Cardiac fibroblast (primary cell): ENCODE data around the gene HIP1.

Experiments
- DNase-seq, 2 donors: peaks; one replicate each; pipeline versions ENCODE4 v3.0.0 to v3.0.0-alpha.2; 2010; ENCODE audit warnings: low read depth in 2 of 2
- H3K4me3 ChIP-seq, 2 donors: replicated peaks in 1 of 2; 1 replicate in 1 of 2; 2 replicates in 1 of 2; pipeline ENCODE4 v1.5.1; 2011; ENCODE audit warnings: low read depth in 2 of 2, low read length in 2 of 2, mild to moderate bottlenecking in 2 of 2, moderate library complexity in 1 of 2
- TF ChIP-seq, protein P1 (sequence below): IDR thresholded peaks from one replicate; pipeline ENCODE4 v1.5.1; 2011; ENCODE audit warnings: low read depth, mild to moderate bottlenecking, low read length, inconsistent platforms

HIP1 gene

GRCh38 chr7:75715864-75716263 lies 22.9 kb downstream of the HIP1 start:
- DNase-seq = no peak
- no peak overlapping the region for H3K4me3 ChIP-seq
- TF ChIP-seq, protein P1, sequence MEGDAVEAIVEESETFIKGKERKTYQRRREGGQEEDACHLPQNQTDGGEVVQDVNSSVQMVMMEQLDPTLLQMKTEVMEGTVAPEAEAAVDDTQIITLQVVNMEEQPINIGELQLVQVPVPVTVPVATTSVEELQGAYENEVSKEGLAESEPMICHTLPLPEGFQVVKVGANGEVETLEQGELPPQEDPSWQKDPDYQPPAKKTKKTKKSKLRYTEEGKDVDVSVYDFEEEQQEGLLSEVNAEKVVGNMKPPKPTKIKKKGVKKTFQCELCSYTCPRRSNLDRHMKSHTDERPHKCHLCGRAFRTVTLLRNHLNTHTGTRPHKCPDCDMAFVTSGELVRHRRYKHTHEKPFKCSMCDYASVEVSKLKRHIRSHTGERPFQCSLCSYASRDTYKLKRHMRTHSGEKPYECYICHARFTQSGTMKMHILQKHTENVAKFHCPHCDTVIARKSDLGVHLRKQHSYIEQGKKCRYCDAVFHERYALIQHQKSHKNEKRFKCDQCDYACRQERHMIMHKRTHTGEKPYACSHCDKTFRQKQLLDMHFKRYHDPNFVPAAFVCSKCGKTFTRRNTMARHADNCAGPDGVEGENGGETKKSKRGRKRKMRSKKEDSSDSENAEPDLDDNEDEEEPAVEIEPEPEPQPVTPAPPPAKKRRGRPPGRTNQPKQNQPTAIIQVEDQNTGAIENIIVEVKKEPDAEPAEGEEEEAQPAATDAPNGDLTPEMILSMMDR = no peak

DNA sequence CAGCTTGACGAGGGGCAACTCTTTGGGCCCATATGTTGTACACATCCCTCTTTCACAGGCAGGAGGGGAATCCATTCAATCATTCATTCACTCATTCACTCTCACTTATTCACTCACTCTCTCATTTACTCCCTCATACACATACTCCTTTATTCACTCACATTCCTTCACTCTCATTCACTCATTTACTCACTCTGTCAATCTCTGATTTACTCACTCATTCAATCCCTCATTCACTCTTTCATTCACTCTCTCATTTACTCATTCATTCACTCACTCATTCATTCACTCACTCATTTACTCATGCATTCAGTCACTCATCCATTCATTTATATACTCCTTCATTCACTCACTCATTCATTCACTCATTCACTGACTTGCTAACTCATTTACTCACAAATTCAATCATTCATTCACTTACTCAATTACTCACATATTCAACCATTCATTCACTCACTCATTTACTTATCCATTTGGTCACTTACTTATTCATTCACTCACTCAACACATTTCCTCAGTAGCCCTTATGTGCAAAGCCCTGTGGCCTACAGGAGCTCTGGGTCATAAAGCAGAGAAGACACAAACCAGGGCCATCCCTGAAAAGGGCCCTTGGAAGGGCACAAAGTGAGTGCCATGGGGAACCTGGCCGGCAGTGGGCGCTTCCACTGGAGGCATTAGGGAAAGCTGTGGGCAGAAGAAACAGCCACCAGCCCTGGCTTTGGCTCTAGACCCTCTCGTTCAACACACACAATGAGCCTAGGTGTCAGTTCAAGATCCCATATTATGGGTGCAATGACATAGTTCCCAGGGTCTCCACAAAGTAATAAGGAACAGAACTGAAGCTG lies 26.0 kb downstream of the HIP1 start:
- TF ChIP-seq, protein P1 = no peak
- DNase-seq = no peak
- H3K4me3 ChIP-seq = no peak overlapping the region

DNA sequence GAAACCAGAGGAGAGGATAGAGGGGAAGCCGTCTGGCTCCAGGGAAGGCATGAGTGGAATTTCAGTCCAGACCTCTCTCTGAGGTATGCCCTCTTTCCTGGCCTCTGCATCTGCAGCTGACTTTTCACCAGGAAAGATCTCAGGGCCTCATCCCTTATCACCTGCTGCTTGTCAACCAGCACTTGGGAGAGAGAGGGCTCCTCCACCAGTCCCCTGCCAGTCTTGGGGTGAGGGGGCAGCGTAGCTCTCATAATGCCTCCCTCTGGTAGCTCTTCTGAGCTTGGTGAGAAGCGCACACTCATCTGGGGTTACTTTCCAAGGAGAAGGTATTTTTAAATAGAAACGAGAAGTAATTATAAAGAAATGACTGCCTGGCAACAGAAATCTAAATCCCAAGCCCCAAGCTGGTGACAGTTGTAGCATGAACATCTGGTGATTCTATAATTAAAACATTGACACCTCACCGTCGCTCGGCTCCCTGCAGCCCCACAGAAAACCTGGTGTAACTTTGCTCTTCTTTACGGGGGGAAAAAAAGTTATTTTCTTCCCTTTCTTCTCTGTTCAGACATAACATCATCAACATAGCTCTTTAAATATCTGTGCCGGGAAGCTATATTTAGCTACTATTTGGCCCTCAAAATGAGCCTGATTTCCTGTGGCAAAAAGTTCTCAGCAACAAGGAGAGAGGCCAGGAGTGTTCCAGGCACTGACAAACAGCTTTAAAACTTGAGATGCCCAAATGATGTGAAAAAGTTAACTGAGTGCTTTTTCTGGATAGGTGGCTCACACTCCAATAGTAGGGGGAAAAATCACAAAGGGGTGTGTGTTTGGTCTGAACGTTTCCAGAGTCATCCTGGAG lies 26.9 kb downstream of the HIP1 start:
- H3K4me3 ChIP-seq = no peak overlapping the region
- peak; percentile 38 to 65 for DNase-seq
- TF ChIP-seq, protein P1 = no peak

DNA sequence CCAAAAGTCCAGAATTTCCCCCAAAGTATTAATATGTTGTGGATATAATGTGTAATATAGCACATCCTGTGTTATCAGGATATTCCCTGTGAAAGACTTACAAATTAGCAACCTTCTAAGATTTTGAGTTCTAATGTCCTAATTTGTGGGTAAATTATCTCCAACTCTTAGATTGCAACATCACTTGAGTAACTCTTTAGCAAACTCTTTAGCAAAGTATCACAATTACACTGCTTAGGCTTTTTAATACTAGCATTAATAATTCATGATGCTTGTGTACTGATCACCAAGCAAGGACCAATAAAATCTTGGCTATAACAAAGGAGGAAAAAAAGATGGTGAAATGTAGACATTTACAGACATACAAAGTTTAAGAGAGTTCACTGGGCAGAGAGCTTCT lies 27.7 kb downstream of the HIP1 start:
- DNase-seq = peak in 1 of 2 donors; percentile 33
- no peak overlapping the region for H3K4me3 ChIP-seq
- TF ChIP-seq, protein P1 = no peak

GRCh38 chr7:75704928-75705327 lies 33.8 kb downstream of the HIP1 start:
- no peak for DNase-seq
- TF ChIP-seq, protein P1 = no peak
- H3K4me3 ChIP-seq = no peak overlapping the region

GRCh38 chr7:75702515-75702914 lies 36.2 kb downstream of the HIP1 start:
- TF ChIP-seq, protein P1 = no peak
- no peak overlapping the region for H3K4me3 ChIP-seq
- no peak for DNase-seq
